DND-41 (cell line): ENCODE data around the gene LLPH.

ENCODE experiments used
- ATAC-seq: fragments of 200-7000 bp; cut with Tn5 transposase; 3 replicates; pipeline ENCODE4 v1.9.1; 2021; ENCODE audit warnings: low read depth; ENCODE audit not compliant: insufficient read depth
- DNase-seq: peaks from one replicate; pipeline ENCODE4 v3.0.0-alpha.2; 2020
- H2AFZ ChIP-seq: 2 replicates; pipeline ENCODE4 v1.6.0; 2012; ENCODE audit warnings: low read depth, low read length
- H3K27ac ChIP-seq: 2 replicates; pipeline ENCODE4 v1.5.1; 2012; ENCODE audit warnings: low read length, inconsistent platforms
- H3K27me3 ChIP-seq: fragments of 200-600 bp; sonication (generic); 2 replicates; pipeline ENCODE4 v1.6.0; 2012; ENCODE audit warnings: low read length, mild to moderate bottlenecking, inconsistent platforms; ENCODE audit not compliant: insufficient read depth, poor library complexity
- H3K36me3 ChIP-seq: 2 replicates; pipeline ENCODE4 v1.5.1; 2012; ENCODE audit warnings: low read length, inconsistent platforms; ENCODE audit not compliant: insufficient read depth
- H3K4me1 ChIP-seq: 2 replicates; pipeline ENCODE4 v1.5.1; 2012; ENCODE audit warnings: mild to moderate bottlenecking, low read length; ENCODE audit not compliant: insufficient read depth
- H3K4me2 ChIP-seq: 2 replicates; pipeline ENCODE4 v1.6.0; 2012; ENCODE audit warnings: mild to moderate bottlenecking, moderate library complexity, low read length, inconsistent platforms; ENCODE audit not compliant: insufficient read depth
- H3K4me3 ChIP-seq, 2 experiments: fragments of 200-600 bp in 1 of 2; shearing (Covaris generic) in 1 of 2; 2 replicates each; pipeline ENCODE4 v1.5.1; 2012 to 2016; ENCODE audit warnings: inconsistent platforms in 2 of 2, low read length in 2 of 2, mild to moderate bottlenecking in 2 of 2, low read depth in 1 of 2, moderate library complexity in 1 of 2
- H3K79me2 ChIP-seq: 2 replicates; pipeline ENCODE4 v1.6.0; 2012; ENCODE audit warnings: low read length, inconsistent platforms; ENCODE audit not compliant: insufficient read depth
- H3K9ac ChIP-seq: 2 replicates; pipeline ENCODE4 v1.6.0; 2012; ENCODE audit warnings: low read depth, mild to moderate bottlenecking, inconsistent platforms, low read length, moderate library complexity
- H3K9me3 ChIP-seq: 2 replicates; pipeline ENCODE4 v1.5.1; 2012; ENCODE audit warnings: low read length, moderate library complexity, mild to moderate bottlenecking, inconsistent platforms; ENCODE audit not compliant: insufficient read depth, severe bottlenecking
- H4K20me1 ChIP-seq: 2 replicates; pipeline ENCODE4 v1.6.0; 2012; ENCODE audit warnings: low read length; ENCODE audit not compliant: insufficient read depth
- EZH2 ChIP-seq: IDR thresholded peaks from 3 replicates; pipeline ENCODE4 v1.6.1; 2012; ENCODE audit warnings: borderline replicate concordance, low read depth, mild to moderate bottlenecking, moderate library complexity, low read length, inconsistent platforms; ENCODE audit not compliant: severe bottlenecking
- TF ChIP-seq, protein P1 (sequence below): IDR thresholded peaks from 2 replicates; pipeline ENCODE4 v1.5.1; 2012; ENCODE audit warnings: borderline replicate concordance, low read length, moderate library complexity, mild to moderate bottlenecking; ENCODE audit not compliant: poor library complexity, severe bottlenecking; ENCODE audit errors: extremely low read depth

Gene LLPH

DNA sequence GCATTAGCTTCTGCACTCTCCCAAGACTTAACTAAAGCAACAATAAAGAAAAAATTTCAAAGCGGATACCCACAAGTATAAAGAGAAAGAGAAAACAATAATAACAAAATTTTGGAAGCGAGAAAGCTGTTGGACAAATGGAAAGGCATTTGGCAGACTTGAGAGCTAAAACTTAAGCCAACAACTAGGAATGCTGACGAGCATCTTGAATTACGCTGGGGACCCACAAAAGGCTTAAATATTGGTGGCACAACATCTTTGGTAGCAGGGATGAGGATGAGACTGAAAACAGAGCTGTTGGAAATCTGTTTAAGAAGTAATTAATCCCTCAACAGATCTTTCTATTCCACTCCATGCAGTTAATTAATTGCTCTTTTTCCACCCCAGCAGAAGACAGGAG, 49.8 kb downstream of the LLPH start:
- no peak for TF ChIP-seq EZH2
- TF ChIP-seq, protein P1, sequence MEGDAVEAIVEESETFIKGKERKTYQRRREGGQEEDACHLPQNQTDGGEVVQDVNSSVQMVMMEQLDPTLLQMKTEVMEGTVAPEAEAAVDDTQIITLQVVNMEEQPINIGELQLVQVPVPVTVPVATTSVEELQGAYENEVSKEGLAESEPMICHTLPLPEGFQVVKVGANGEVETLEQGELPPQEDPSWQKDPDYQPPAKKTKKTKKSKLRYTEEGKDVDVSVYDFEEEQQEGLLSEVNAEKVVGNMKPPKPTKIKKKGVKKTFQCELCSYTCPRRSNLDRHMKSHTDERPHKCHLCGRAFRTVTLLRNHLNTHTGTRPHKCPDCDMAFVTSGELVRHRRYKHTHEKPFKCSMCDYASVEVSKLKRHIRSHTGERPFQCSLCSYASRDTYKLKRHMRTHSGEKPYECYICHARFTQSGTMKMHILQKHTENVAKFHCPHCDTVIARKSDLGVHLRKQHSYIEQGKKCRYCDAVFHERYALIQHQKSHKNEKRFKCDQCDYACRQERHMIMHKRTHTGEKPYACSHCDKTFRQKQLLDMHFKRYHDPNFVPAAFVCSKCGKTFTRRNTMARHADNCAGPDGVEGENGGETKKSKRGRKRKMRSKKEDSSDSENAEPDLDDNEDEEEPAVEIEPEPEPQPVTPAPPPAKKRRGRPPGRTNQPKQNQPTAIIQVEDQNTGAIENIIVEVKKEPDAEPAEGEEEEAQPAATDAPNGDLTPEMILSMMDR = no peak
- Histone ChIP-seq H3K27ac (no peak overlapping the region), H3K27me3 (peaks cover 8% of the 10 kb centered on the region), H3K36me3 (no peaks in the 10 kb centered on the region), H3K9ac (no peak overlapping the region), H4K20me1 (no peaks in the 10 kb centered on the region), H3K4me2 (no peak overlapping the region), H3K4me1 (no peaks in the 10 kb centered on the region), H3K4me3 (no peak overlapping the region), H3K9me3 (no peaks in the 10 kb centered on the region), H3K79me2 (no peaks in the 10 kb centered on the region), H2AFZ (no peak overlapping the region)
- ATAC-seq (no peak), DNase-seq (no peak)

DNA sequence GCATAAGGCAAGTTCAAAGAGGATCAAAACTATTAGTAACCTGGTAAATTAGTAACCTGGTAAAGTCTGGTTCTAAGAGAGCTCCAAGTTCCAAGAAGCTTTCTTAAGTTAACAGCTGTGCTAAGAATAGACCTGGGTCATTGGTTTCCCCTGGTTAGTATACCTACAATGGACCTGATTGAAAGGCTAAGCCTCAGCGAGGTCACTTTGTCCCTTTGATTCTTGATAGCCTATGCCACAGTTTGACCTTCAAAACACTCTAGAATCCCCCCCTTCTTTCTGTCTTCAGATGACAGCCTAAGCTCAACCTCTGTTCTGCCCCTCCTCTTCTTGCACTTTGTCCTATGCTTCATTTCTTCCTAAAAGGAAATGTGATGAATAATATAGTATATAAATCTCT, 53.0 kb downstream of the LLPH start:
- no peak overlapping the region for H3K9ac ChIP-seq
- DNase-seq (no peak), ATAC-seq (no peak)
- no peak overlapping the region for H3K27ac ChIP-seq
- no peaks in the 10 kb centered on the region for H3K36me3 ChIP-seq
- no peak overlapping the region for H2AFZ ChIP-seq
- H4K20me1 ChIP-seq = no peaks in the 10 kb centered on the region
- no peaks in the 10 kb centered on the region for H3K9me3 ChIP-seq
- peaks cover 8% of the 10 kb centered on the region for H3K27me3 ChIP-seq
- no peaks in the 10 kb centered on the region for H3K79me2 ChIP-seq
- no peaks in the 10 kb centered on the region for H3K4me1 ChIP-seq
- H3K4me3 ChIP-seq = no peak overlapping the region
- TF ChIP-seq, protein P1 = no peak
- no peak for TF ChIP-seq EZH2
- H3K4me2 ChIP-seq = no peak overlapping the region

DNA sequence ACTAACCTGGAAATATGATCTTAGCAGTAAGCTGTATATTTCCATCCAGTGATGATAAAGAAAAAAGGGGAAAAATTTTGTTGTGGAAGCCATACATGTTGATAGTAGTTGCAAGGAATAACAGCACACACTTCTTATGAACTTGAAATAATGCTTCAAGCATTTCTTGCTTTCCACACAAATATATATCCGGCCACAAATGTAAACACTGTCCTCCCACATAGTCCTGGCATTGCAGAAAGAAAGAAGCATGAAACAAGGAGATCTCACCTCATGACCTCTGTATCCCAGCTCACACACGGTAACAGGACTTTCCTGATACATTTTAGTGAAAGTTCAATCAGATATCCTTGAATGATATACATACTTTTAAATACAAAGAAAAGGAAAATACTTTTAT, 56.0 kb downstream of the LLPH start:
- H3K4me2 ChIP-seq = no peak overlapping the region
- H3K9me3 ChIP-seq = no peaks in the 10 kb centered on the region
- no peaks in the 10 kb centered on the region for H3K79me2 ChIP-seq
- no peak overlapping the region for H3K4me3 ChIP-seq
- H4K20me1 ChIP-seq = no peaks in the 10 kb centered on the region
- H3K9ac ChIP-seq = no peak overlapping the region
- no peaks in the 10 kb centered on the region for H3K4me1 ChIP-seq
- no peak overlapping the region for H3K27ac ChIP-seq
- no peaks in the 10 kb centered on the region for H3K36me3 ChIP-seq
- ATAC-seq (no peak), DNase-seq (no peak)
- H2AFZ ChIP-seq = no peak overlapping the region
- TF ChIP-seq, protein P1 = no peak
- no peak for TF ChIP-seq EZH2
- H3K27me3 ChIP-seq = peaks cover 8% of the 10 kb centered on the region

DNA sequence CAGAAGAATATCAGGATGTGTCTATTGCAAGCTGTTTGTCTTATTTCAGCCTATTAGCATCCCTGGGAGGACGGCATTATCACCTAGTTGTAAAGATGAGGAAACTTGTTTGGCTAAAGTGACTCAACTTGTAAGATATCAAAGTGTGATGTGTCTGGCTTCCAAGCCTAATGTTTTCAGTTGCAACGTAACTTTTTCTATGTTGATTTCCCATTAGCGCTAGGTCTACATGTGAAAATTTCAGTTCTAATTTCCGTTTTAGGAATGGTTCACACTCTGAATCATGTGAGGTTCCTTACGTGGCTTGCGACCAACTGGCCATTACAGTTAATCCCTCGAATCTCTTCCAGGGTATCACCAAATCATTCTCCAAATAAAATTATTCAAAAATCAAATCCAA, 58.0 kb downstream of the LLPH start:
- no peak overlapping the region for H3K9ac ChIP-seq
- no peak for DNase-seq
- ATAC-seq = no peak
- H3K27me3 ChIP-seq = peaks cover 4% of the 10 kb centered on the region
- no peaks in the 10 kb centered on the region for H4K20me1 ChIP-seq
- H3K4me2 ChIP-seq = no peak overlapping the region
- no peaks in the 10 kb centered on the region for H3K4me1 ChIP-seq
- no peak overlapping the region for H2AFZ ChIP-seq
- H3K4me3 ChIP-seq = no peak overlapping the region
- no peak for TF ChIP-seq EZH2
- TF ChIP-seq, protein P1 = no peak
- no peak overlapping the region for H3K27ac ChIP-seq
- no peaks in the 10 kb centered on the region for H3K79me2 ChIP-seq
- no peaks in the 10 kb centered on the region for H3K9me3 ChIP-seq
- H3K36me3 ChIP-seq = no peaks in the 10 kb centered on the region
